GM19395 (cell line): ENCODE measurements around the gene AK4.
"Not testable (repeated sequence)": the region's sequence is repeated elsewhere in the genome, so short reads cannot be mapped to it uniquely, and the experiment has no call there.

ENCODE experiments used
- ATAC-seq: cut with Tn5 transposase; IDR thresholded peaks from one replicate; pipeline ENCODE4 v1.9.1; 2021; ENCODE audit warnings: mild to moderate bottlenecking, moderate library complexity; ENCODE audit not compliant: unreplicated experiment

Gene AK4

GRCh38 chr1:65148178-65148547, at the start of gene AK4:
AK4 (plus strand) TSS chr1:65148203; CDS start chr1:65148408, 205 bp downstream.
- ATAC-seq, result peak; percentile 26

- no peak for ATAC-seq
Observed at GRCh38 chr1:65103807-65104206, 44.2 kb upstream of the AK4 start.

- no peak for ATAC-seq
Observed at GRCh38 chr1:65104854-65105534, 43.0 kb upstream of the AK4 start.

GRCh38 chr1:65105596-65105995, 42.4 kb upstream of the AK4 start:
- no peak for ATAC-seq

- no peak for ATAC-seq
Observed at GRCh38 chr1:65108025-65108642, 39.9 kb upstream of the AK4 start.

GRCh38 chr1:65109487-65109886, 38.5 kb upstream of the AK4 start:
- no peak for ATAC-seq

GRCh38 chr1:65112811-65113210, 35.2 kb upstream of the AK4 start:
- ATAC-seq, result no peak

- ATAC-seq, result no peak
Observed at GRCh38 chr1:65113298-65113697, 34.7 kb upstream of the AK4 start.

GRCh38 chr1:65114322-65114721, 33.7 kb upstream of the AK4 start:
- ATAC-seq, result no peak

GRCh38 chr1:65119951-65120350, 28.1 kb upstream of the AK4 start:
- no peak for ATAC-seq

- ATAC-seq, result not testable (repeated sequence)
Observed at GRCh38 chr1:65129104-65129503, 18.9 kb upstream of the AK4 start.

- no peak for ATAC-seq
Observed at GRCh38 chr1:65138524-65138923, 9.5 kb upstream of the AK4 start.

GRCh38 chr1:65139793-65140192, 8.2 kb upstream of the AK4 start:
- ATAC-seq, result not testable (repeated sequence)

GRCh38 chr1:65141394-65141793, 6.6 kb upstream of the AK4 start:
- ATAC-seq, result no peak

- ATAC-seq, result no peak
Observed at GRCh38 chr1:65141918-65142317, 6.1 kb upstream of the AK4 start.

- not testable (repeated sequence) for ATAC-seq
Observed at GRCh38 chr1:65143112-65143658, 4.8 kb upstream of the AK4 start.

- no peak for ATAC-seq
Observed at GRCh38 chr1:65146908-65147423, 1.0 kb upstream of the AK4 start.

GRCh38 chr1:65147424-65148177, 402 bp upstream of the AK4 start:
- ATAC-seq, result peak; percentile 62

- ATAC-seq, result peak; percentile 56
Observed at GRCh38 chr1:65148548-65149350, 746 bp downstream of the AK4 start.

GRCh38 chr1:65149351-65150107, 1.5 kb downstream of the AK4 start:
- ATAC-seq, result peak; percentile 5
